GM18502 (cell line): Measurements from ENCODE around the gene MMUT.
"Not testable (repeated sequence)": the region's sequence is repeated elsewhere in the genome, so short reads cannot be mapped to it uniquely, and the experiment has no call there.

Source experiments
- ATAC-seq: cut with Tn5 transposase; IDR thresholded peaks from one replicate; pipeline ENCODE4 v1.9.1; 2021; ENCODE audit warnings: mild to moderate bottlenecking; ENCODE audit not compliant: unreplicated experiment, poor library complexity

The MMUT gene

GRCh38 chr6:49430187-49430586 lies 32.9 kb downstream of the MMUT start:
- ATAC-seq = no peak

GRCh38 chr6:49423817-49424216 lies 39.2 kb downstream of the MMUT start:
- no peak for ATAC-seq

GRCh38 chr6:49416195-49416594 lies 46.9 kb downstream of the MMUT start:
- no peak for ATAC-seq

GRCh38 chr6:49415358-49415757 lies 47.7 kb downstream of the MMUT start:
- no peak for ATAC-seq

- ATAC-seq = no peak
Observed at GRCh38 chr6:49410564-49410963, 52.5 kb downstream of the MMUT start.

- peak; percentile 95 for ATAC-seq
Observed at GRCh38 chr6:49409951-49410542, 53.0 kb downstream of the MMUT start.

- no peak for ATAC-seq
Observed at GRCh38 chr6:49406250-49406970, 56.6 kb downstream of the MMUT start.

GRCh38 chr6:49401063-49401462 lies 62.0 kb downstream of the MMUT start:
- no peak for ATAC-seq

GRCh38 chr6:49386667-49387508 lies 76.2 kb downstream of the MMUT start:
- ATAC-seq = not testable (repeated sequence)

- ATAC-seq = no peak
Observed at GRCh38 chr6:49384904-49385303, 78.1 kb downstream of the MMUT start.
